Activated effector memory CD4-positive, alpha-beta T cell treated with Interleukin-2 at 50 U/mL for 16 hours (primary cell): Measurements from ENCODE around the gene OR2Z1.

ENCODE experiments used
- DNase-seq: peaks from one replicate; pipeline ENCODE4 v3.0.0-alpha.2; 2020

OR2Z1 gene

GRCh38 chr19:8721334-8721733, at the start of gene OR2Z1:
Gene OR2Z1, plus strand, starts transcription at chr19:8721634. Its CDS starts 9,395 bp downstream, at chr19:8731029.
- no peak for DNase-seq

- no peak for DNase-seq
These were observed 48.0 kb upstream of the OR2Z1 start for GRCh38 chr19:8673276-8673891.

GRCh38 chr19:8675066-8675465, 46.4 kb upstream of the OR2Z1 start:
- no peak for DNase-seq

- DNase-seq: no peak
These were observed 43.1 kb upstream of the OR2Z1 start for GRCh38 chr19:8678244-8678807.

GRCh38 chr19:8680676-8681344, 40.6 kb upstream of the OR2Z1 start:
- DNase-seq: no peak

- DNase-seq: no peak
These were observed 39.9 kb upstream of the OR2Z1 start for GRCh38 chr19:8681345-8682029.

GRCh38 chr19:8682472-8682871, 39.0 kb upstream of the OR2Z1 start:
- DNase-seq: no peak

GRCh38 chr19:8682931-8683330, 38.5 kb upstream of the OR2Z1 start:
- no peak for DNase-seq

- DNase-seq: no peak
These were observed 37.2 kb upstream of the OR2Z1 start for GRCh38 chr19:8684001-8684902.

- no peak for DNase-seq
These were observed 34.9 kb upstream of the OR2Z1 start for GRCh38 chr19:8686549-8686948.

GRCh38 chr19:8688930-8689329, 32.5 kb upstream of the OR2Z1 start:
- DNase-seq: no peak

- no peak for DNase-seq
These were observed 30.5 kb upstream of the OR2Z1 start for GRCh38 chr19:8690753-8691539.

GRCh38 chr19:8695501-8695900, 25.9 kb upstream of the OR2Z1 start:
- no peak for DNase-seq

- no peak for DNase-seq
These were observed 25.5 kb upstream of the OR2Z1 start for GRCh38 chr19:8695911-8696310.

GRCh38 chr19:8696993-8697392, 24.4 kb upstream of the OR2Z1 start:
- DNase-seq: no peak

GRCh38 chr19:8697671-8698432, 23.6 kb upstream of the OR2Z1 start:
- no peak for DNase-seq

- DNase-seq: no peak
These were observed 22.9 kb upstream of the OR2Z1 start, which contains the start of gene ACTL9 for GRCh38 chr19:8698433-8699063. Gene ACTL9, minus strand, starts transcription at chr19:8698795. Its CDS starts 94 bp downstream, at chr19:8698701.

GRCh38 chr19:8699908-8700307, 21.5 kb upstream of the OR2Z1 start:
- DNase-seq: no peak

GRCh38 chr19:8700956-8701355, 20.5 kb upstream of the OR2Z1 start:
- no peak for DNase-seq

- DNase-seq: peak; percentile 12
These were observed 19.1 kb upstream of the OR2Z1 start for GRCh38 chr19:8702350-8702749.

- no peak for DNase-seq
These were observed 18.2 kb upstream of the OR2Z1 start for GRCh38 chr19:8703223-8703622.
